GM21390 (cell line): ENCODE results near the gene FAM107B.
"Not testable (repeated sequence)": the region's sequence is repeated elsewhere in the genome, so short reads cannot be mapped to it uniquely, and the experiment has no call there.

Experiments used
- ATAC-seq: cut with Tn5 transposase; IDR thresholded peaks from one replicate; pipeline ENCODE4 v1.9.1; 2021; ENCODE audit not compliant: unreplicated experiment

Gene FAM107B

GRCh38 chr10:14604181-14605142 is 170.2 kb downstream of the FAM107B start:
- ATAC-seq: peak; percentile 49

- peak; percentile 9 for ATAC-seq
Observed at GRCh38 chr10:14603534-14604102, 171.1 kb downstream of the FAM107B start.

GRCh38 chr10:14602807-14603533 is 171.7 kb downstream of the FAM107B start:
- ATAC-seq: no peak

- ATAC-seq: peak; percentile 44
Observed at GRCh38 chr10:14601872-14602725, 172.6 kb downstream of the FAM107B start.

- no peak for ATAC-seq
Observed at GRCh38 chr10:14601326-14601725, 173.4 kb downstream of the FAM107B start.

GRCh38 chr10:14600065-14600464 is 174.6 kb downstream of the FAM107B start:
- no peak for ATAC-seq

GRCh38 chr10:14598809-14599764 is 175.6 kb downstream of the FAM107B start:
- ATAC-seq: no peak

GRCh38 chr10:14595526-14596182 is 179.0 kb downstream of the FAM107B start:
- ATAC-seq: no peak

- ATAC-seq: no peak
Observed at GRCh38 chr10:14594878-14595525, 179.7 kb downstream of the FAM107B start.

- ATAC-seq: no peak
Observed at GRCh38 chr10:14593806-14594205, 180.9 kb downstream of the FAM107B start.

- no peak for ATAC-seq
Observed at GRCh38 chr10:14592566-14592965, 182.1 kb downstream of the FAM107B start.

GRCh38 chr10:14592026-14592425 is 182.7 kb downstream of the FAM107B start:
- no peak for ATAC-seq

- not testable (repeated sequence) for ATAC-seq
Observed at GRCh38 chr10:14588938-14589294, 185.8 kb downstream of the FAM107B start.

GRCh38 chr10:14588084-14588937 is 186.4 kb downstream of the FAM107B start:
- peak; percentile 63 for ATAC-seq

- ATAC-seq: no peak
Observed at GRCh38 chr10:14587540-14588083, 187.1 kb downstream of the FAM107B start.

- ATAC-seq: no peak
Observed at GRCh38 chr10:14586901-14587300, 187.8 kb downstream of the FAM107B start.
